CD8-positive, alpha-beta memory T cell (primary cell): ENCODE data around the gene COA1. TPM values are rescaled to one million over a fixed set of nuclear protein-coding genes. Genes with fewer than 3 reads are reported as not detected.
A peak's percentile ranks its signal among the peaks of the same experiment; 100 is the strongest.
"Not testable (repeated sequence)": the region's sequence is repeated elsewhere in the genome, so short reads cannot be mapped to it uniquely, and the experiment has no call there.

ENCODE experiments used
- CTCF ChIA-PET: fragments of 350-600 bp; sonication (Branson Sonifier 250); formaldehyde crosslinking; loops from one replicate; lab custom pipeline; 2021; ENCODE audit warnings: antibody characterized with exemption; lab: Charles Lee
- POLR2A ChIA-PET: fragments of 350-600 bp; sonication (Branson Sonifier 250); formaldehyde crosslinking; loops from one replicate; lab custom pipeline; 2021; ENCODE audit warnings: antibody characterized with exemption; lab: Charles Lee
- DNase-seq, 5 donors: peaks; one replicate each; pipeline versions ENCODE4 v3.0.0 to v3.0.0-alpha.2; 2020 to 2022; ENCODE audit warnings: mixed read lengths in 1 of 5
- H3K27ac ChIP-seq: one replicate; pipeline ENCODE4 v1.7.0; 2013; ENCODE audit warnings: low read depth, mild to moderate bottlenecking, low read length, moderate library complexity
- H3K27me3 ChIP-seq: 2 replicates; pipeline ENCODE4 v1.7.0; 2013; ENCODE audit warnings: low read length, mild to moderate bottlenecking; ENCODE audit not compliant: insufficient read depth, poor library complexity, severe bottlenecking
- H3K36me3 ChIP-seq: 2 replicates; pipeline ENCODE4 v1.7.0; 2013; ENCODE audit warnings: mild to moderate bottlenecking, low read length, moderate library complexity; ENCODE audit not compliant: insufficient read depth
- H3K4me1 ChIP-seq: 2 replicates; pipeline ENCODE4 v1.7.0; 2013; ENCODE audit warnings: mild to moderate bottlenecking, low read length, moderate library complexity; ENCODE audit not compliant: insufficient read depth
- H3K4me3 ChIP-seq: 2 replicates; pipeline ENCODE4 v1.7.0; 2013; ENCODE audit warnings: mild to moderate bottlenecking, low read length
- H3K9me3 ChIP-seq: 2 replicates; pipeline ENCODE4 v1.7.0; 2013; ENCODE audit warnings: mild to moderate bottlenecking, low read length
- H3K27ac Mint-ChIP-seq, 8 donors: one replicate each; pipeline ENCODE4 v1.8.0; 2020 to 2021; ENCODE audit warnings: mixed read lengths in 8 of 8, mild to moderate bottlenecking in 6 of 8, inconsistent platforms in 3 of 8, moderate library complexity in 3 of 8
- H3K27me3 Mint-ChIP-seq, 2 donors: one replicate each; pipeline ENCODE4 v1.8.0; 2020 to 2021; ENCODE audit warnings: mixed read lengths in 2 of 2, mild to moderate bottlenecking in 1 of 2, moderate library complexity in 1 of 2
- H3K36me3 Mint-ChIP-seq, 3 donors: one replicate each; pipeline ENCODE4 v1.8.0; 2020 to 2021; ENCODE audit warnings: mixed read lengths in 3 of 3, inconsistent platforms in 1 of 3, mild to moderate bottlenecking in 1 of 3
- H3K4me1 Mint-ChIP-seq, 3 donors: one replicate each; pipeline ENCODE4 v1.8.0; 2020 to 2021; ENCODE audit warnings: mixed read lengths in 3 of 3, inconsistent platforms in 1 of 3, mild to moderate bottlenecking in 1 of 3
- H3K4me3 Mint-ChIP-seq, 7 donors: one replicate each; pipeline ENCODE4 v1.8.0; 2020 to 2021; ENCODE audit warnings: mixed read lengths in 7 of 7, mild to moderate bottlenecking in 6 of 7, moderate library complexity in 4 of 7, inconsistent platforms in 2 of 7
- H3K9me3 Mint-ChIP-seq, 5 donors: one replicate each; pipeline ENCODE4 v1.8.0; 2020 to 2022; ENCODE audit warnings: mixed read lengths in 5 of 5, mild to moderate bottlenecking in 3 of 5, moderate library complexity in 2 of 5, inconsistent platforms in 1 of 5
- polyA plus RNA-seq: library from polyadenylated mRNA; unstranded; fragments of 300-500 nt; fragmentation: Illumina TruSeq; gene quantifications from one replicate; pipeline ENCODE4 v1.2.3, GENCODE V29; 2021
- total RNA-seq, 2 experiments: library from RNA; stranded (reverse); gene quantifications; one replicate each; pipeline ENCODE4 v1.2.3, GENCODE V29; 2021

Gene COA1
- total and polyA plus RNA-seq, 3 experiments from 2014 or later = 68.9 to 81.6 (median 75.9) TPM

DNA sequence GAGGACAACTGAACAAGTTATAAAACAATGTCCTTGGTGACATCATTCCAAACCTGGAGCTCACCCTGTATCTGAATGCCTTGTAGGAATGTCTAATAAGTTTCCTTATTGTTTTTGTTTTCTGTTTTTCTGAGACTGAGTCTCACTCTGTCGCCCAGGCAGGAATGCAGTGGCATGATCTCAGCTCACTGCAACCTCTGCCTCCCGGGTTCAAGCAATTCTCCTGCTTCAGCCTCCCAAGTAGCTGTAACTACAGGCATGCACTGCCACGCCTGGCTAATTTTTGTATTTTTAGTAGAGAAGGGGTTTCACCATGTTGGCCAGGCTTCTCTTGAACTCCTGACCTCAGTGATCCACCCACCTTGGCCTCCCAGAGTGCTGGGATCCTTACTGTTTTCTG is 2.2 kb upstream of the COA1 start:
- not testable (repeated sequence) for H3K4me3 ChIP-seq, H3K36me3 ChIP-seq, H3K27ac ChIP-seq, H3K27me3 Mint-ChIP-seq, H3K9me3 Mint-ChIP-seq, H3K9me3 ChIP-seq, H3K36me3 Mint-ChIP-seq, H3K27me3 ChIP-seq, DNase-seq
- Mint-ChIP-seq H3K4me1 (peaks cover 23 to 34% (median 27%) of the 10 kb centered on the region in 3 donors), H3K4me3 (peak overlapping the region in 2 of 7 donors; percentile 6 to 36), H3K27ac (peak overlapping the region in 1 of 8 donors; percentile 83)
- ChIA-PET CTCF (interaction anchor here (5.1 kb wide), 1 partner anchor 149 kb away, joined by 38 read pairs; the partner anchor contains the start of gene STK17A), POLR2A (interaction anchor here (0.5 kb wide), 1 partner anchor 53 kb away, joined by 4 read pairs; no protein-coding TSS in a partner anchor)
- peaks cover 23% of the 10 kb centered on the region for H3K4me1 ChIP-seq

DNA sequence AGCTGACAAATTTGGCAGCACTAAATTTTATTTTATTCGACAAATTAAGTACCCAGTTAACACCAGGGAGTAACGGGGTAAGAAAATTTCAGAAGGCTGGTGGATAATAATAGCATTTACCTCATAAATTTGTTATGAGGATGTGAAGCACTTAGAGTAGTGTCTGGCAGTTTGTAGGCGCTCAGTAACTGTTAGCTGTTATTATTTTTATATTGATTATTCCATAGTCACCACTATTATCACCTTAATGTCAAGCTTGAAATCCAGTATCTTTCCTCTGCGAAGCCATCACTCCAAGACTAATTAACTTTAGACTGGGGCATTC is 563 bp upstream of the COA1 start:
- H3K36me3 ChIP-seq = no peaks in the 10 kb centered on the region
- H3K4me3 Mint-ChIP-seq = peak overlapping the region; percentile 91 to 100 (median 95)
- peaks cover 23% of the 10 kb centered on the region for H3K4me1 ChIP-seq
- ChIA-PET CTCF (interaction anchor here (0.8 to 5.1 kb wide), 9 partner anchors 9 to 789 kb away, joined by 3 to 38 read pairs (median 5); partner anchors contain the start of gene STK17A), POLR2A (interaction anchor here (1.9 to 2.1 kb wide), 2 partner anchors 29 to 147 kb away, joined by 8 to 11 read pairs; partner anchors contain the start of genes BLVRA and STK17A)
- no peaks in the 10 kb centered on the region for H3K27me3 ChIP-seq
- peaks cover 32 to 46% (median 37%) of the 10 kb centered on the region in 3 donors for H3K4me1 Mint-ChIP-seq
- peaks cover 0 to 9% (median 0%) of the 10 kb centered on the region in 3 donors for H3K36me3 Mint-ChIP-seq
- peak overlapping the region; percentile 95 for H3K4me3 ChIP-seq
- no peak for DNase-seq
- peak overlapping the region; percentile 86 for H3K27ac ChIP-seq
- H3K9me3 ChIP-seq = no peaks in the 10 kb centered on the region
- H3K27ac Mint-ChIP-seq = peak overlapping the region; percentile 82 to 94 (median 90)
- H3K27me3 Mint-ChIP-seq = no peaks in the 10 kb centered on the region
- H3K9me3 Mint-ChIP-seq = no peaks in the 10 kb centered on the region

GRCh38 chr7:43727494-43727893 is 1.8 kb downstream of the COA1 start:
- no peaks in the 10 kb centered on the region for H3K27me3 Mint-ChIP-seq
- H3K27ac Mint-ChIP-seq = peak overlapping the region in 5 of 8 donors; percentile 8 to 50 (median 19)
- no peak overlapping the region for H3K4me3 ChIP-seq
- H3K27ac ChIP-seq = no peak overlapping the region
- no peaks in the 10 kb centered on the region for H3K36me3 ChIP-seq
- ChIA-PET CTCF (interaction anchor here (5.1 kb wide), 1 partner anchor 145 kb away, joined by 38 read pairs; the partner anchor contains the start of gene STK17A), POLR2A (no interaction called here)
- H3K4me3 Mint-ChIP-seq = peak overlapping the region; percentile 39 to 97 (median 94)
- no peaks in the 10 kb centered on the region for H3K9me3 Mint-ChIP-seq
- H3K4me1 ChIP-seq = peaks cover 23% of the 10 kb centered on the region
- H3K4me1 Mint-ChIP-seq = peaks cover 34 to 60% (median 46%) of the 10 kb centered on the region in 3 donors
- peaks cover 0 to 13% (median 1%) of the 10 kb centered on the region in 3 donors for H3K36me3 Mint-ChIP-seq
- H3K27me3 ChIP-seq = no peaks in the 10 kb centered on the region
- no peak for DNase-seq
- no peaks in the 10 kb centered on the region for H3K9me3 ChIP-seq

DNA sequence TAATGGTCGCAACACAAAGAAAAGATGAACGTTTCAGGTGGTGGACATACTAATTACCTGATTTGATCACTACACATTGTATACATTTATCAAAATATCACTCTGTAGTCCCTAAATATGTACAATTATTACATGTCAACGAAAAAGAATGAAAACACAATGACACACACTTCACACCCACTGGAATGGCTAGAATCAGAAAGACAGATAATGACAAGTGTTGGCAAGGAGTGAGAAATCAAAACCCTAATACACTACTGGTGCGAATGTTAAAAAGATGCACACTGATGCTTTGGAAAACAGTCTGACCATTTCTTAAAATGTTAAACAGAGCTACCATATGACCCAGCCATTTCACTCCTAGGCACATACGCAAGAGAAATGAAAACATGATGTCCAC is 2.3 kb downstream of the COA1 start:
- no peak overlapping the region for H3K4me3 ChIP-seq
- Mint-ChIP-seq H3K9me3 (no peaks in the 10 kb centered on the region), H3K4me1 (peaks cover 34 to 60% (median 46%) of the 10 kb centered on the region in 3 donors), H3K4me3 (peak overlapping the region; percentile 15 to 95 (median 83)), H3K27me3 (no peaks in the 10 kb centered on the region), H3K27ac (peak overlapping the region in 7 of 8 donors; percentile 1 to 34 (median 19)), H3K36me3 (peaks cover 0 to 13% (median 1%) of the 10 kb centered on the region in 3 donors)
- no peak overlapping the region for H3K27ac ChIP-seq
- H3K9me3 ChIP-seq = no peaks in the 10 kb centered on the region
- peaks cover 23% of the 10 kb centered on the region for H3K4me1 ChIP-seq
- H3K27me3 ChIP-seq = no peaks in the 10 kb centered on the region
- ChIA-PET POLR2A (no interaction called here), CTCF (interaction anchor here (5.1 kb wide), 1 partner anchor 144 kb away, joined by 38 read pairs; the partner anchor contains the start of gene STK17A)
- no peak for DNase-seq
- H3K36me3 ChIP-seq = no peaks in the 10 kb centered on the region

DNA sequence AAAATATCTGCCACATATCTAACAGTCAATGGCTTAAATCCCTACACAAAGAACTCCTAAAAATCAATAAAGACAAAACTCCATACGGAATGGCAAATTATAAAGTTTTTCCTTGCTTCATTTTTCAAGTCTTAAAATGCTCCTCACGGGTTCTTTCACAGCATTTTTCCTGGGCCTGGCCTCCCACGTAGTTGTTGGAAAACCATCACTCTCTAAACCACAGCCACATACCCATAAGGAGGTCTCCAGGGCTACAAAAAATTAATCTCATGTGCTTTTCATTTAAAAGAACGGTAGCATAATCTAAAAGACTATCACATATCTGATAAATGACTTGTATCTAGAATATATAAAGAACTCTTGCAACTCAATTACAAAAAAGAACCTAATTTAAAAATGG is 2.9 kb downstream of the COA1 start:
- Histone ChIP-seq H3K27me3 (no peaks in the 10 kb centered on the region), H3K27ac (no peak overlapping the region), H3K36me3 (no peaks in the 10 kb centered on the region), H3K4me3 (no peak overlapping the region), H3K9me3 (no peaks in the 10 kb centered on the region), H3K4me1 (peaks cover 23% of the 10 kb centered on the region)
- Mint-ChIP-seq H3K4me1 (peaks cover 34 to 60% (median 46%) of the 10 kb centered on the region in 3 donors), H3K4me3 (peak overlapping the region in 5 of 7 donors; percentile 18 to 83 (median 39)), H3K27ac (peak overlapping the region in 4 of 8 donors; percentile 5 to 47 (median 9)), H3K9me3 (no peaks in the 10 kb centered on the region), H3K27me3 (no peaks in the 10 kb centered on the region), H3K36me3 (peaks cover 0 to 13% (median 1%) of the 10 kb centered on the region in 3 donors)
- CTCF ChIA-PET = interaction anchor here (1.5 to 1.8 kb wide), 2 partner anchors 112 to 144 kb away, joined by 4 to 15 read pairs; partner anchors contain the start of gene STK17A
- POLR2A ChIA-PET = no interaction called here
- DNase-seq = no peak

GRCh38 chr7:43725251-43725650 is 4.1 kb downstream of the COA1 start:
- no peak for DNase-seq
- Histone ChIP-seq H3K36me3 (no peaks in the 10 kb centered on the region), H3K4me1 (peaks cover 23% of the 10 kb centered on the region), H3K9me3 (no peaks in the 10 kb centered on the region), H3K4me3 (no peak overlapping the region), H3K27ac (no peak overlapping the region), H3K27me3 (no peaks in the 10 kb centered on the region)
- no peaks in the 10 kb centered on the region for H3K9me3 Mint-ChIP-seq
- H3K27ac Mint-ChIP-seq = no peak overlapping the region
- ChIA-PET POLR2A (no interaction called here), CTCF (interaction anchor here (1.5 to 1.8 kb wide), 2 partner anchors 113 to 143 kb away, joined by 4 to 15 read pairs; partner anchors contain the start of gene STK17A)
- H3K4me3 Mint-ChIP-seq = no peak overlapping the region
- H3K4me1 Mint-ChIP-seq = peaks cover 34 to 70% (median 50%) of the 10 kb centered on the region in 3 donors
- H3K27me3 Mint-ChIP-seq = no peaks in the 10 kb centered on the region
- H3K36me3 Mint-ChIP-seq = peaks cover 0 to 18% (median 1%) of the 10 kb centered on the region in 3 donors

- no peak overlapping the region for H3K27ac ChIP-seq
- H3K4me1 Mint-ChIP-seq = peaks cover 36 to 67% (median 43%) of the 10 kb centered on the region in 3 donors
- no peaks in the 10 kb centered on the region for H3K9me3 Mint-ChIP-seq
- H3K36me3 Mint-ChIP-seq = peaks cover 0 to 12% (median 3%) of the 10 kb centered on the region in 3 donors
- ChIA-PET POLR2A (interaction anchor here (0.6 kb wide), 1 partner anchor 1109 kb away, joined by 5 read pairs; no protein-coding TSS in a partner anchor), CTCF (interaction anchor here (1.2 to 8.1 kb wide), 6 partner anchors 19 to 782 kb away, joined by 3 to 116 read pairs (median 6); partner anchors contain the start of gene STK17A)
- H3K4me3 ChIP-seq = no peak overlapping the region
- peak overlapping the region in 1 of 8 donors; percentile 54 for H3K27ac Mint-ChIP-seq
- no peaks in the 10 kb centered on the region for H3K27me3 ChIP-seq
- H3K9me3 ChIP-seq = no peaks in the 10 kb centered on the region
- H3K36me3 ChIP-seq = no peaks in the 10 kb centered on the region
- H3K4me1 ChIP-seq = peaks cover 10% of the 10 kb centered on the region
- H3K4me3 Mint-ChIP-seq = no peak overlapping the region
- no peaks in the 10 kb centered on the region for H3K27me3 Mint-ChIP-seq
- DNase-seq = no peak
Measured at GRCh38 chr7:43723007-43723341, 6.3 kb downstream of the COA1 start.
